Activated T-cell treated with anti-CD3 and anti-CD28 coated beads, Interleukin-2, amount 50 U/mL, for 72 hours (primary cell): ENCODE data around the gene MICAL2. TPM values are rescaled to one million over a fixed set of nuclear protein-coding genes. Genes with fewer than 3 reads are reported as not detected.

Experiments used
- ATAC-seq, 2 donors: fragments of 150-1000 bp; cut with Tn5 transposase; replicated peaks in 1 of 2; 2 replicates each; pipeline ENCODE4 v1.10.0; 2021; ENCODE audit warnings: moderate library complexity in 2 of 2, mild to moderate bottlenecking in 1 of 2
- DNase-seq, 2 donors: peaks; one replicate each; pipeline ENCODE4 v3.0.0; 2021 to 2022; ENCODE audit warnings: mixed read lengths in 1 of 2
- H3K27ac Mint-ChIP-seq: one replicate; pipeline ENCODE4 v1.8.0; 2022; ENCODE audit warnings: mild to moderate bottlenecking, moderate library complexity, mixed read lengths
- H3K27me3 Mint-ChIP-seq: one replicate; pipeline ENCODE4 v1.8.0; 2022; ENCODE audit warnings: low read depth, mixed read lengths
- H3K36me3 Mint-ChIP-seq, 2 donors: one replicate each; pipeline ENCODE4 v1.8.0; 2022; ENCODE audit warnings: mixed read lengths in 2 of 2, mild to moderate bottlenecking in 1 of 2; ENCODE audit not compliant: insufficient read depth in 2 of 2
- H3K4me1 Mint-ChIP-seq: one replicate; pipeline ENCODE4 v1.8.0; 2022; ENCODE audit warnings: low read depth, mixed read lengths
- H3K4me3 Mint-ChIP-seq, 2 donors: one replicate each; pipeline ENCODE4 v1.8.0; 2022; ENCODE audit warnings: mild to moderate bottlenecking in 2 of 2, mixed read lengths in 2 of 2, moderate library complexity in 2 of 2
- H3K9me3 Mint-ChIP-seq, 2 donors: one replicate each; pipeline ENCODE4 v1.8.0; 2022; ENCODE audit warnings: mixed read lengths in 2 of 2
- total RNA-seq, 2 donors: library from RNA; stranded (reverse); gene quantifications; one replicate each; pipeline ENCODE4 v1.2.3, GENCODE V29; 2022

Gene MICAL2
- total RNA-seq, 2 donors from 2014 or later: 227 to 322 TPM

DNA sequence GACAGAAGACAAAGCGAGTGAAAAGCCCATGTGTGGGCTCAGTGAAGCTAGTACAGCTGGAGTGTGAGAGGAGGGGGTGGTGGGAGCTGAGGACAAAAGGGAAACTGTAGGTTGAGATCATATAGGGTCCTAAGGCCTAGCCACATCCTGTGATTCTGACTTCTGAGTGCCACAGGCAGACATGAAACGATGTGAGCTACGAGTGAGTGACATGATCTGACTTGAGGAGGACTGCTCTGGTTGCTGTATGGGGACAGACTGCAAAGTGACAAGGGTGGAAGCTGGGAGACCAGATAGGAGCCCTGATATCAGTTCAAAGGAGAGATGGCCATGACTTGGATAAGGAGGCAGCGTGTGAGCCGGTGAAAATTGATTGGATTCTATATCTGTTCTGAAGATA, 85.4 kb downstream of the MICAL2 start:
- H3K4me3 Mint-ChIP-seq: peak overlapping the region; percentile 89 to 91
- ATAC-seq (peak; percentile 84 to 90), DNase-seq (peak; percentile 68 to 76)
- H3K36me3 Mint-ChIP-seq: peaks cover 19 to 34% of the 10 kb centered on the region in 2 donors
- H3K27ac Mint-ChIP-seq: peak overlapping the region; percentile 97
- H3K9me3 Mint-ChIP-seq: no peaks in the 10 kb centered on the region
- H3K27me3 Mint-ChIP-seq: no peaks in the 10 kb centered on the region
- H3K4me1 Mint-ChIP-seq: peaks cover 90% of the 10 kb centered on the region

DNA sequence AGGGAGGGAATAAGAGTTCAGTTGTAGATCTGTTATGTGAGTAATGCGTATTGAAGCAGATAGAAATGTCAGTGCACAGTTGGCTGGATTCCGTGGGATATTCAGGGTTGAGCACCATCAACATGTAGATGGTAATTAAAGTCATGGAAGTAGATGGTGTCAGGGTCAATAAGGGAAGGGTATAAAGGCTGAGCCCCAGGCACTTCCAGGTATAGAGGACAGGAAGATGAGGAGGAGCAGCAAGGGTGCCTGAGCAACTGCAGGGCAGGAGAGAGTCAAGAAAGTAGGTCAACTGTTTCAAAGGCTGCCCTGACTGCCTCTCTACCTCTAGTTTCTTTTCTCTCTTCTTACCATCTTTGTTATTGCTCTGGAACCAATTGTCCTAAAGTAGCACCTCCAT, 85.9 kb downstream of the MICAL2 start:
- no peaks in the 10 kb centered on the region for H3K9me3 Mint-ChIP-seq
- peak overlapping the region; percentile 97 for H3K27ac Mint-ChIP-seq
- H3K4me3 Mint-ChIP-seq: peak overlapping the region; percentile 89 to 91
- H3K4me1 Mint-ChIP-seq: peaks cover 90% of the 10 kb centered on the region
- peaks cover 19 to 34% of the 10 kb centered on the region in 2 donors for H3K36me3 Mint-ChIP-seq
- no peaks in the 10 kb centered on the region for H3K27me3 Mint-ChIP-seq
- DNase-seq (no peak), ATAC-seq (no peak)

GRCh38 chr11:12196872-12197271, 86.5 kb downstream of the MICAL2 start:
- Mint-ChIP-seq H3K27ac (peak overlapping the region; percentile 97), H3K4me1 (peaks cover 90% of the 10 kb centered on the region), H3K36me3 (peaks cover 19 to 34% of the 10 kb centered on the region in 2 donors), H3K4me3 (peak overlapping the region; percentile 89 to 91), H3K27me3 (no peaks in the 10 kb centered on the region), H3K9me3 (no peaks in the 10 kb centered on the region)
- DNase-seq: no peak
- ATAC-seq: no peak

GRCh38 chr11:12198251-12199222, 88.1 kb downstream of the MICAL2 start:
- Mint-ChIP-seq H3K27me3 (no peaks in the 10 kb centered on the region), H3K9me3 (peaks cover 0 to 3% of the 10 kb centered on the region in 2 donors), H3K4me3 (peak overlapping the region; percentile 89 to 91), H3K27ac (peak overlapping the region; percentile 97), H3K36me3 (peaks cover 27 to 49% of the 10 kb centered on the region in 2 donors), H3K4me1 (peaks cover 85% of the 10 kb centered on the region)
- ATAC-seq (peak; percentile 28 to 46), DNase-seq (peak in 1 of 2 donors; percentile 43)

DNA sequence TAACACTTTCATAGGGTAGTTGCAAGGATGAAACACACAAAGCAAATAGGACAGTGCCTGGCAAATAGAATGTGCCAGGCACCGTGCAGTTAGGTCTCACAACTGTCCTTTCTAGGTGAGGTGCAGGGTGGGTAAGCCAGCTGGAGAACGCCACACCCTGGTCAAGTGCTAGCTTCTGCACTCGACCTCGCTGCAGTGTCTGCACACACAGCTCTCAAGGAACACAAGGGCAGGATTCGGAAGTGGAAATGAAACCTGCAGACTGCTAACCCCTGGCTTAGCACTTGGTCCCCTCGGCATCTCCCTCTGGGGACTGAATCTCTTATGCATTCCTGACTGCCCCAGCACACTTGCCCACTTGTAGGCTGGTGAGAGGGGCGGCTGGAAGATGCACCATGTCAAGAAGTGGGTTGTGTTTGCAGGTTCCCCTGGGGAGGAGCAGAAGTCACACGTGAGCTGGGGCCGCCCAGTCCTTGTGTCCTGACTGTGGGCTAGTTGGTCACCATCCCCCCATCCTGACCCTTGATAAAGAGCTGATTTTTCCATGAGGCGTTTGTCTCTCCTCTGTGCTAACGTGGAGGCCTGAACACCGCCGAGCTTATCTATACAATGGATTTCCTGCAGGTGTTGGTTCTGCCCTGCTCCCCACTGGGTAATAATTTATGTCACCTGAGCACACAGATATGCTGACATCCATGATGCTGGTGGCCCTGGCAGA, 89.0 kb downstream of the MICAL2 start:
- no peak overlapping the region for H3K27ac Mint-ChIP-seq
- peaks cover 33 to 50% of the 10 kb centered on the region in 2 donors for H3K36me3 Mint-ChIP-seq
- H3K4me1 Mint-ChIP-seq: peaks cover 85% of the 10 kb centered on the region
- H3K9me3 Mint-ChIP-seq: peaks cover 0 to 3% of the 10 kb centered on the region in 2 donors
- ATAC-seq (peak; percentile 7 to 13), DNase-seq (no peak)
- H3K4me3 Mint-ChIP-seq: peak overlapping the region; percentile 89 to 91
- no peaks in the 10 kb centered on the region for H3K27me3 Mint-ChIP-seq

GRCh38 chr11:12200279-12200990, 90.0 kb downstream of the MICAL2 start:
- peaks cover 42 to 58% of the 10 kb centered on the region in 2 donors for H3K36me3 Mint-ChIP-seq
- H3K4me3 Mint-ChIP-seq: peak overlapping the region; percentile 89 to 91
- H3K27ac Mint-ChIP-seq: peak overlapping the region; percentile 26

DNA sequence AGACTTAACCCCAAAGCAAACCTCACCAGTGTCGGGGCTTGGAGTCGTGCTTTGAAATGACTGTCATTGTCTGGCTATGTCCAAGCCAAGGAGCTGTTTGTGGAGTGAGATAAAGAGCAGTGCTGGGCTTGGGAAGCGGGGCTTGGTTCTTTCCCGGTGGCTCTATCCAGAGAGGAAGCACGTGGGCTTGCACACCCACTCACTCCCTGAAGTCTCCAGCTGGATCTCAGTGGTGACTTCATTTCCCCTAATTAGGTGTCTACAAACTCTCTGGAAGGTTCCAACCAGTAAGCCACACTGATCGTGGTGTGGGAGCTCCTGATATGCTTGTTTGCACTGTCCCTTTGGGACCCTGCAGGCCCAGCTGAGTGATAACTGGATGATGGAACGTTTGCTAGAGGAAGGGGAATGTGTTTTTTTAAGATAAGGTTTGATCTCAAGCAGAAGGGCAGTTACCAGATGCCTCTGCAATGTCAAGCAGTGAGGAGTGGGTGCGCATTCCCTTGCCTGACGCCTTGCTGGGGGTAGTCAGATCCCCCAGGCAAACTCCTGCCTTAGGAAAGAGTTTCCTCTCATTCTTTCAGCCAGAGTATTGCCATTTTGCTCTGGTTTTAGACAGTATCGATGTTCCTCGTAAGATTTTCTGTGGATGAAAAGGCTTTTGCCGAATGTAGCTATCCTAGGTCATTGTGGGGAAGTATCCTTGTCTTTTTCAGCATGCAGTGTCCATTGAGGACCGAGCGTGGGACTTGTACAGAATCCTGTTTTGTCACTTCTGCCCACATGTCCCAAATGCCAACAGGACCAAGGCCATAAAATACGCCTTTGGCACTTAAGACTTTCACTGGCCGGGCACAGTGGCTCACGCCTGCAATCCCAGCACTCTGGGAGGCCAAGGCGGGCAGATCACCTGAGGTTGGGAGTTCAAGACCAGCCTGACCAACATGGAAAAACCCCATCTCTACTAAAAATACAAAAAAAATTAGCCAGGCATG, 90.9 kb downstream of the MICAL2 start:
- H3K36me3 Mint-ChIP-seq: peaks cover 39 to 60% of the 10 kb centered on the region in 2 donors
- H3K4me1 Mint-ChIP-seq: peaks cover 88% of the 10 kb centered on the region
- DNase-seq: no peak
- peaks cover 0 to 6% of the 10 kb centered on the region in 2 donors for H3K9me3 Mint-ChIP-seq
- peak overlapping the region; percentile 89 to 91 for H3K4me3 Mint-ChIP-seq
- H3K27me3 Mint-ChIP-seq: no peaks in the 10 kb centered on the region
- ATAC-seq: no peak
- H3K27ac Mint-ChIP-seq: peak overlapping the region; percentile 26

More at GRCh38 chr11:12200279-12200990, 90.0 kb downstream of the MICAL2 start:
- Mint-ChIP-seq H3K9me3 (peaks cover 0 to 6% of the 10 kb centered on the region in 2 donors), H3K4me1 (peaks cover 85% of the 10 kb centered on the region), H3K27me3 (no peaks in the 10 kb centered on the region)
- ATAC-seq: peak in 1 of 2 donors; percentile 16
- peak; percentile 37 to 62 for DNase-seq

DNA sequence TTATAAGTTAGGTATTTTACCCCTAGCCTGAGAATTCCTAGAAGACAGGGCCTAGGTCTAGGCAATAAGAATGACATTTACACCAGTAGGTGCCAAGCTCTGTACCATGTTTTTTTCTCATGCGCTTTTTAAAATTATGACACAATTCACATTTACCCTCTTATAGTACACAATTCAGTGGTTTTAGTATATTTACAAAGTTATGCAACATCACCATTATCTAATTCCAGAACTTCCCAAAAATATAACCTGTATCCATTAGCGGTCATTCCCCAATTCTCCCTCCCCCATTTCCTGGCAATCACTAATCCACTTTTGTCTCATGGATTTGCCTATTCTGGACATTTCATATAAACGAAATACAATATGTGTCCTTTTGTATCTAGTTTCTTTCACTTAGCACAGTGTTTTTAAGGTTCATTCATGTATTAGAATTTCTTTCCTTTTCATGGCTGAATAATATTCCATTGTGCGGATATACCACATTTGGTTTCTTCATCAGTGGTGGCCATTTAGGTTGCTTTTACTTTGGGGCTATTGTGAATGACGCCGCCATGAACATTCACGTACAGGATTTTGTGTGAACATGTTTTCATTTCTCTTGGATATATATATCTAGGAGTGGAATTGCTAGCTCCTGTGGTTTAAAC, 92.4 kb downstream of the MICAL2 start:
- Mint-ChIP-seq H3K4me3 (no peak overlapping the region), H3K27ac (no peak overlapping the region), H3K27me3 (no peaks in the 10 kb centered on the region), H3K4me1 (peaks cover 93% of the 10 kb centered on the region), H3K36me3 (peaks cover 32 to 57% of the 10 kb centered on the region in 2 donors), H3K9me3 (peaks cover 4 to 6% of the 10 kb centered on the region in 2 donors)
- ATAC-seq: no peak
- no peak for DNase-seq

GRCh38 chr11:12204506-12204905, 94.1 kb downstream of the MICAL2 start:
- Mint-ChIP-seq H3K36me3 (peaks cover 38 to 67% of the 10 kb centered on the region in 2 donors), H3K9me3 (peaks cover 4 to 6% of the 10 kb centered on the region in 2 donors), H3K4me3 (peak overlapping the region; percentile 11 to 21), H3K4me1 (peaks cover 86% of the 10 kb centered on the region), H3K27ac (no peak overlapping the region), H3K27me3 (no peaks in the 10 kb centered on the region)
- peak in 1 of 2 donors; percentile 13 for DNase-seq
- ATAC-seq: peak; percentile 5 to 14

DNA sequence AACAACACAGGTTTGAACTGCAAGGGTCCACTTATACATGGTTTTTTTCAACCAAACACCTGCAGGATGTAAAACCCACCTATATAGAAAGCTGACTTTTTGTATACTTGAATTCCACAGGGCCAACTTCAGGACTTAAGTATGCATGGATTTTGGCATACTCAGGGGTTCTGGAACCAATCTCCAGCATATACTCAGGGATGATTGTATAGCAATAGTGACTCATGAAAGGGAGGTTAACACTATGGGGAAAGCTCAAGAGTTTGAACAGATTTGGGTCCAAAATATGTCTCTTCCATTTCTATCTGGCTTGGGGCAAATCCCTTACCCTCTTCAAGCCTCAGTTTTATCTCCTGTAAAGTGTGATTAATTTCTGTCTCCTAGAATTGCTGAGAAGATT, 94.9 kb downstream of the MICAL2 start:
- peaks cover 39 to 73% of the 10 kb centered on the region in 2 donors for H3K36me3 Mint-ChIP-seq
- peak; percentile 23 to 42 for ATAC-seq
- peaks cover 4 to 6% of the 10 kb centered on the region in 2 donors for H3K9me3 Mint-ChIP-seq
- H3K4me1 Mint-ChIP-seq: peaks cover 78% of the 10 kb centered on the region
- no peak for DNase-seq
- peak overlapping the region; percentile 18 for H3K27ac Mint-ChIP-seq
- peak overlapping the region; percentile 30 to 83 for H3K4me3 Mint-ChIP-seq
- no peaks in the 10 kb centered on the region for H3K27me3 Mint-ChIP-seq

GRCh38 chr11:12206529-12206928, 96.1 kb downstream of the MICAL2 start:
- Mint-ChIP-seq H3K27me3 (no peaks in the 10 kb centered on the region), H3K9me3 (peaks cover 4 to 6% of the 10 kb centered on the region in 2 donors), H3K27ac (peak overlapping the region; percentile 76), H3K36me3 (peaks cover 43 to 85% of the 10 kb centered on the region in 2 donors), H3K4me3 (peak overlapping the region; percentile 77 to 83), H3K4me1 (peaks cover 78% of the 10 kb centered on the region)
- no peak for ATAC-seq
- no peak for DNase-seq
